TTC549 (cell line): ENCODE measurements around the gene KCTD11.
"Not testable (repeated sequence)": the region's sequence is repeated elsewhere in the genome, so short reads cannot be mapped to it uniquely, and the experiment has no call there.

Experiments
- FAIRE-seq: peaks from 2 replicates; lab custom pipeline; 2012; peaks lifted over from hg19 to GRCh38; lab: Jason Lieb, UNC

Gene KCTD11

DNA sequence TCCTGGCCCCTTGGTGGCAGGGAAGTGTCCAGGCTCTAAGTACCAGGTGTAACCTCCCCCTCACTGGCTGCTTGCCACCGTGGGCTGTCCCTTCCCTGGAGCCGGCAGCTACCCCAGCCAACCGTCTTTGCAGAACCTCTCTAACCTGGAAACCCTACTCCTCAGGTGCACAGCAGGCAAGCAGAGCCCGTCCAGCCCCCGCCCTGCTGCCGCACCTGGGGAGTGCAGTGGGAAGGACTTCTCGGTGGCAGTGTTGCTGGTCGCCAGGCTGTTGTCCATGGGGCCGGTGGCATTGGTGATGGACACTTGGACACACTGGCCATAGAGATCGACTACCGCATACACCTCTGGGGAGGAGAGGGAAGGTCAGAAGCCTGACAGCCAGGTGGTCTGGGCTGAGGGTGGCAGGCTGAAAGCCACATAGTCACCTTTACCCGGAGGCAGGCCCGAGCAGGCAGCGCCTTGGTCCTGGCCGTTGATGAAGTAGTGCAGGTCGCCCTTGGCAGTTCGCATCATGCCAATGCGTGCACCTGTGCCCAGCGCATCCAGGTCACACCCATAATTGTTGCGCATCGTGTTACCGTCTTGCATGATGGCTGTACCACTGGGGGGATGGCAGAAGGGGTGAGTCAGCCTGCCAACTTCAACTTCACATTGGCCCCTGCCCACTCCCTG, 29.3 kb upstream of the KCTD11 start:
- no peak for FAIRE-seq

DNA sequence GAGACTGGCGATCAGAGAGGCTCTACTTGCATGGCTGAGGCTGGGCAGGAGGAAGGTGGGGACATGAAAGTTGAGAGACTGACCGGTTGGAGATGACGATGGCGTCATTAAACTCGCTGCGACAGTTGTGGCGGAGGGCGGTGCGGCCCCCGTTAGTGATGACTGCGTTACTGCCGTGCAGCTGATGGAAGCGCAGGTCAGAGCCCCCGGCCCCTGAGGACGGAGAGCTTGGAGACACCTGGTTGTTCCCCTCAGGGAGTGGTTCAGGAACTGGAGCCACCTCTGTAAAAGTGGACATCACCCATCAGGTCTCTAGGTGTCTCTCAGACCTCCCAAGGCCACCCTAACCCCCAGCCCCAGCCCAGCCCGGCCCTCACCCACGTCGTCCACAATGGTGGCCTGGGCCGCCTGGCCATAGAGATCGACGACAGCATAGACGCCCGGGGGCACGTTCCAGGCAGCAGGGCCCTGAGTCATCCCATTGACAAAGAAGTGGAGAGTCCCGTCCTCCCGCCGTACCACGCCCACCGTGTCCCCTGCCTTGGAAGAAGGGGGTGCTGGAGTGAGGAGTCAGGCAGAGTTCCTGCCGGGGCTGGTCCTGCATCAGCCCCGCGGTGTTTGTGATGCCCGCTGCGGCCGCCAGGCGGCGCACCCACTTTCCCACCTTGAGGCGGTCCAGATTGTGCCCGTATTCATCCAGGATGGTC, 28.1 kb upstream of the KCTD11 start:
- no peak for FAIRE-seq

DNA sequence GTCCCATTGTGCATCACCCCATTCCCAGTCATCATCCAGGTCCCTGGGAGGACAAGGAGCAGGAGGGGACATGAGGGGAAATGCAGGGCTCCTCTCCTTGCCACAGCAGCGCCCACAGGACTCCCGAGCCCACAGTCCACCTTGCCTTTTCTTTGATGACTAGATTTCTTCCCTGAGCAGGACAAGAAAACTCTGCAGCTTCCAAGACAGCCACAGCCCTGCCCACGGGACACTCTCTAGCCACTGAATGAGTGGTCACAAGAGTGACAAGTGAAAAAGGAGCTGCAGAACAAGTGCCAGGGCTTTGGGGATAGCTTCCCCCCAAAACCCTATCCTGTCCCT, 27.6 kb upstream of the KCTD11 start:
- no peak for FAIRE-seq

DNA sequence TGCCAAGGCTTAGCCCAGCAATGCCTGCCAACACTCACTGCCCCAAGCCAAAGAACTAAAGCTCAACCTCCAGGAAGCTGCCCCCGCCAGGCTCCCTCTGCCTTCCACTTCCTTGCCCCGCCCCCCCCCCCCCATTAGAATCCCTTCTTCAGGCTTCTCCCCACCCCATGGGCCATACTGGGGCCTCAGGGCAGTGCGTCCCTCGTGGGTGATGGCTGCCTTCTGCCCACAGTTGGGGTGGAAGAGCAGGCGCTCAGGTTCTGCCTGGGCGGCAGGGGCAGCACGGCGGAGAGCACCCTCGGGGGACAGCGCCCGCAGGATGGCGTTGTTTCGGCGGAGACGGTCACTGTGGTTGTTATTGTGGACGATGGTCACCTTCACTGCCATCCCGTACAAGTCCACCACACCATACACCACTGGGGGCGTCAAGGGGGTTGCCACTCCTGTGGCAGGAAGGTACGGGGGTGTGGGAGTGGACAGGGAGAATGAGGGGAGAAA, 26.9 kb upstream of the KCTD11 start:
- no peak for FAIRE-seq

DNA sequence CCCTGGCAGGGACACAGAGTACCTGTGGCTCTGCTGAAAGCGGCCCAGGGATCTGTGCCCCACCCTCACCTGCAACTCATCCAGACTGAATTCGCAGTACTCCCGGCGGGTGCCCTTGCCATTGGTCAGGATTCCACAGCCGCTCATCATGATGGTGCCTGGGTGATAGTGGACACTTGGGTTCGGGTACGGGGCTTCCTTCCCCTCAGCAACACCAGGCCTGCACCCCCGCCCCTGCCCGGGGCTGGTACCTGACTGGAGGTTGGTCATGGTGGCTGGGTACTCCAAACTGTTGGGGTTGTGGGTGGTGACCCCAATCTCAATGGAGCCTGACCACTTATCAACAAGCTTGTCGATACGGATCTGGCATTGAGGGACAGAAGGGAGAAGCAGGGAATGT, 25.8 kb upstream of the KCTD11 start:
- no peak for FAIRE-seq

DNA sequence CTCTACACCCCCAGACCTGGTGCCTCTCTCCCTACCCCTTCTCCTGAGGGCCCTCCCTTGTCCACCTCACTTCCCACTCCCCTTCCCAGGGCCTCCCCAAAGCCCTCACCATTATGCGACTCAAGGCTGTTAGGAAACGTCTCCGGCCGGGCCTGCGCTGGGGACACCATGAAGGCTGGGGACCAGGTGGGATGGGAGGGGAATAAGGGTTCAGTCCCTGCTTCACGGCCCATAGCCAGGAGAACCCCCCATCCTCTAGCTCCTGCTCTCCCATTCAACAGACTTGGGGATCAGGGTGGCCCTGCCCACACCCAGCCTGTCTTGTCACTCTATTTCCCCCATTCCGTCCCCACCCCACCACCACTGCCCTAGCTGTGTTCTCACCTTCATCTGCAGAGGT, 24.9 kb upstream of the KCTD11 start:
- no peak for FAIRE-seq

DNA sequence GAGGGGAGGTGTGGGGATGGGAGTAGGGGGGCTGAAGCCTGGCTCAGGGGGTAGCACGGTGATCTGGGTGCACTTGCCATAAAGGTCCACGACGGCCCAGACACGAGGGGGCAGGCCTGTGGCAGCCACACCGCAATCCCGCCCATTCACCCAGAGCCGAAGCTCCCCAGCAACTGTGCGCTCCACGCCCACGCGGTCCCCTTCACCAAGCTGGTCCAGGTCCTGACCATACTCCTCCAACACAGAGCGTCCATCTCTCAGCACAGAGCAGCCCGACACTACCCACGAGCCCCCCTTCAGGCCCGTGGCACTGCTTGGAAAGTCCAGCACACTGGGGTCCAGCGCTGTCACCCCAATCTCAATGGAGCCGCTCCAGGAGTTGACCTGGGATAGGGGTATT, 24.5 kb upstream of the KCTD11 start:
- no peak for FAIRE-seq

DNA sequence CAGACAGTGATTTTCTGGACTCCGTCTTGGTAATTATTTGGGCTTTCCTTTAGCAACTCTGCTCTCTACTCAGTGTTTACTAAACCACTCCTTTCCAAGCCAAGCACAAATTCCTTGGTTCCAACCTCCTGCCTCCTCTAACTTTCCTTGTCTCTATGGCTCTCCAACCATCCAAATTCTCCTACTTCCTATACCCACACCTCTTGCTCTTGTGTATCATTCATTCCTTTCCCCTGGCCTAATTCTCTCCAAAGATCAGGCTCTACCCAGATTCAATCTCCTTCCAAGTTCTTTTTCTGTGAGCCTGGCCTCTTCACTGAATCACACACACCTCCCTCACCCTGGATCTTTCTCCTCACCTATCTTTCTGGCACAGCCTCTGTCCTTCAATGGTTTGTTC, 24.0 kb upstream of the KCTD11 start:
- FAIRE-seq = no peak

DNA sequence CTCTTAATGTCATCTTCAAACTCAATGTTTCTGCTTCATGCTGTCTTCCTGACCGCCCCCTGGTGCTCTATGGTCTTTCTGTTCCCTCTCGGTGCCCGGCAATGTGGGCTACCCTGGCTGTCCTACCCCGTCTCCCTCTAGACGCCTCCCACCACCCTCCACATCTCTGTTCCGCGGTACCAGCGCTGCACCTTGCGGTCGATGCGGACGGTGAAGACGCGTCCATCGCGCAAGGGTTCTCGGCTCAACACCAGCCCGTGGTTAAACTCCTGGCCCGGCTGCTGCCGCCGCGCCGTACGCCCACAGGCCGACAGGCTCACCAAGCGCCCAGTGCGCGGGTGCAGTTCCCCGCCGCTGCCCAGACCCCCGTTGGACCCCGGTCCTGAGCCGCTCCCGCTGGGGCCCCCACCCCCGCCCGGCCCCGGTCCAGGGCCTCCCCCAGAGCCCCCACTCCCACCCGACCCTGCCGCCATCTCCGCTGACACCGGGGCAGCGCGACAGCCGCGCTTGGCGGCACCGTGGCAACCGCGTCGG, 23.1 kb upstream of the KCTD11 start, which contains the start of gene NEURL4:
Gene NEURL4 (minus strand): TSS at position 496 of the 534 bp plus-strand sequence. CDS start 23 bp downstream, at position 473.
- FAIRE-seq = no peak

DNA sequence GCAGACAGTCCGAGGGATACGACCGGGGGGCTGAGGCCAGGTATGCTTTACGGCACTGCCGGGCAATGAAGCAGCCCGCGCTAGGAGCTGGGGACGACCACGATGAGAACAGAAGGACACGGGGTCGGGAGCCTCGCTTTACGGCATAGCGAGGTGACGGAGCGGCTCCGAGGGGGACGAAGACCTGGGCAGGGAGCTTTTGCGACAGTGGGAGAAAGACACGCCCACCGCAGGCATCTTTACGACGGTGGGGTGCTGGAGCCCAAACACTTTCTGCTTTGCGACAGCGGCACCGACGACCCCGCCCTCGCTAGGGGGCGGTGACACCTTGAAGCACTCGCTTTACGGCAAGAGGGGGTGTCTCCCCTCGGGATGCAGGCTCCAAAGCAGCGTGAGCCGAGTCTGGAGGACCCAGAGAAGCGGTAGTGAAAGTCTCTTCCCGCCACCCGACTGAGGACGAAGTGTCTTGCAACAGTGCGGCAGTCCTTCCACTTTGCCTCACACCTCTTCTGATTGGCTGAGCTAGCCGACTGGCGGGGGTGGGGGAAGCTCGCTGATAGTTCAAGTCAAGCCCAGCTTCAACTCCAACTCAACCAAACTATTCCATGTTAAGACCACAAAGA, 22.5 kb upstream of the KCTD11 start:
- peak; percentile 88 for FAIRE-seq

DNA sequence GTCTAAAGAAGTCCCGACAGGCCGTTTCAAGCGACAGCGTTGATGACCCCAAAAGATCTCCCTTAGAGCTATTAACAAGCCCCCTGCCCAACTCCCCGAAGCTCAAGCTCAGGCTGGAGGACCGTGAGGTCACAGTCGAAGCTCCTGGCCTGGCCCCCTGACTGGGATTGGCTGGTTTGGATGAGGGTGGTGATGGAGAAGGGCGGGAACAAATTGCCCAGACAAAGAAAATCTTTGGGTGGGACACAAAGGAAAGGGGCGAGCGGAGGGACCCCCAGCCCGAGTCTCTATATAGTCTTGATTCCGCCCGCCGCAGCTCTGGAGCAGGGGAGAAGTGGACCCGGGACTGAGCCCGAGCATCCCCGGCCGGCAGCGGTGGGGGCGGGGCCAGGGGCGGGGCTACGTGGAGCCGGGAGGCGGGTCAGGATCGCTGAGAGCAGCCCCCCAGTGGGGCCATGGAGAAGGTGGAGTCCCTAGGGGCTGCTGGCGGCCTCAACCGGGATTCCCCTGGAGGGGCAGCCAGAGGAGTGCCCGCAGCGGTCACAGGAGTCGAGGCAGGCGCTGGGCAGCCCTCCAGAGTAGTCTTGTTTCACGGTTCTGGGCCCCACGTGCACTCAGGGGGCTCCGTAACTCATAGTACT, 21.8 kb upstream of the KCTD11 start:
- no peak for FAIRE-seq

DNA sequence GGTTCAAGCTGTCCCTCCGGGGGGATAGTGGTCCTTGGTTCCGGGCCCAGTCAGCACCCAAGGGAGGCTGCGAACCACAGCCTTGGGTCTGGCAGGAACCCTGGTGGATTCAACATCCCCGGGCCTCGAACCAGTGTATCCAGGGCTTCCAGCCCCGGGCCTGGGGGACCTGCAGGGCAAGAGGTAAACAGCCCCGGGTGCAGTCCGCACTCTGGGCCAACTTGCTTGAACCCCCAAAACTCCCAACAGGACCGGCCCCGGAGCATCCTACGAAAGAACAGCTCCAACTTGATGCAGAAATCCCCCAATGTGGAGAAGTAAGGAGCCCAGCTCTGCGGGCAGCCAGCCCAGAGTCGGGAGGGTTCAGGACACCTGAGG, 21.3 kb upstream of the KCTD11 start:
- no peak for FAIRE-seq

DNA sequence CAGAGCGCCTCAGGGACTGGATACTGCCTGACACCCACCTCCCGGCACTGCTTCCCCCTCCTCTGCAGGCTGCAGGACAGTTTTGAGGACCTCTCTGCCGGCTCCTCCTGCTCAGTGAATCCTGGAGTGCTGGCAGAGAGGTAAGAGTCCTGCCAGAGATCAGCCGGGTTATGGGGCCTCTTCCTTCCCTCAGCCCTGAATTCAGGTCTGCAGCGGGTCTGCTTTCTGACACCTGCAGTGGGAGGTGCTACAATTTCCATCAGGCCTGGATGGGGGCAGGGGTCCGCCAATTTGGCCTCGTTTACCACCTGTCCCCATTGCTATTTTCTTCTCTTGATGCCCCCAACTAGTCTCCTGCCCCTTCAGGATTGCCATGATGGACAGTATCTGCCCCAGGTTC, 19.9 kb upstream of the KCTD11 start:
- no peak for FAIRE-seq

DNA sequence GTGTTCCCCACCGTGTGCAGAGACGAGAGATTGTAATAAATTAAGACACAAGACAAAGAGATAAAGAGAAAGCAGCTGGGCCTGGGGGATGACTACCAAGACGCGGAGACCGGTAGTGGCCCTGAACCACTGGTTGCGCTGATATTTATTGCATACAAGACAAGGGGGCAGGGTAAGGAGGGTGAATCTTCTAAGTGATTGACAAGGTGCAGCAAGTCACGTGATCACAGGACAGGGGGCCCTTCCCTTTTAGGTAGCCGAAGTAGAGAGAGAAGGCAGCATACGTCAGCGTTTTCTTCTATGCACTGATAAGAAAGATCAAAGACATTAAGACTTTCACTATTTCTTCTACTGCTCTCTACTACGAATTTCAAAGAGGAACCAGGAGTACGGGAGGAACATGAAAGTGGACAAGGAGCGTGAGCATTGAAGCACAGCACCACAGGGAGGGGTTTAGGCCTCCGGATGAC, 19.3 kb upstream of the KCTD11 start:
- FAIRE-seq = not testable (repeated sequence)

DNA sequence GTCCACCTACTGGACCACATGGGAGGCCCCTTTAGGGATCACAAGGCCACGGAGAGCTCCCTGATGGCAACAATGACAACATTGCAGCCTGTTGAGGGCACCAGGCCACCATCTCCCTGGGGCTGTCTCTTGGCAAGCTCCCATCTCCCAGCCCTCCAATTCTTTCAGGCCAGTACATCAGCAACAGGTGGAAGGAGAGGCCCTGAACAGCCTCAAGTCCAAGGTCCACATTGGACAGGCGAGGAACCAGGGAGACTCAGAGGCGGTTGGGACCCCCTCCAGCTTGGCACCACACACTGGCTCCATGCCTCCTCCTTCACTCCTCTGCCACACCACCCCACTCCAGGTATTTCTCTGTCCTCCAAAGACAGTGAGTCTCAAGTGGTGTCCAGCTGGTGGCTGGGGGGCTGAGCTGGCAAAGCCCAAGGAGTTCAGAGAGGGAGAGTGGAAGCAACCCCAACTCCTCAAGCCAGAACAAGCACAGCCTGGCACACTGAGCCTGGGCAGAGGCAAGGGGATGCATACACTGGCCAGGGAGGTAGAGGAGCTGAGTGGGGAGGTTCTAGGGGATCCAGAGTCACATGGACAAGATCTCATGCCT, 16.9 kb upstream of the KCTD11 start:
- FAIRE-seq = no peak

DNA sequence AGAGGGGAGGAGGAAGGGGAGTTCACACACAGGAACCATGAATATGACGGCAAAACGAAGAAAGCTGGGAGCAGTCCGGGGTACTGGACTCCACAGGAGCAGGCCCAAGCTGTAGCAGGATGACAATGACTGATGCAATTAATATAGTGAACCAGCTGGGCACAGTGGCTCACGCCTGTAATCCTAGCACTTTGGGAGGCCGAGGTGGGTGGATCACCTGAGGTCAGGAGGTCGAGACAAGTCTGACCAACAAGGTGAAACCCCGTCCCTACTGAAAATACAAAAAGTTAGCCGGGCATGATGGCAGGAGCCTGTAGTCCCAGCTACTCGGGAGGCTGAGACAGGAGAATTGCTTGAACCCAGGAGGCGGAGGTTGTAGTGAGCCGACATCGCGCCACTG, 16.2 kb upstream of the KCTD11 start:
- not testable (repeated sequence) for FAIRE-seq

DNA sequence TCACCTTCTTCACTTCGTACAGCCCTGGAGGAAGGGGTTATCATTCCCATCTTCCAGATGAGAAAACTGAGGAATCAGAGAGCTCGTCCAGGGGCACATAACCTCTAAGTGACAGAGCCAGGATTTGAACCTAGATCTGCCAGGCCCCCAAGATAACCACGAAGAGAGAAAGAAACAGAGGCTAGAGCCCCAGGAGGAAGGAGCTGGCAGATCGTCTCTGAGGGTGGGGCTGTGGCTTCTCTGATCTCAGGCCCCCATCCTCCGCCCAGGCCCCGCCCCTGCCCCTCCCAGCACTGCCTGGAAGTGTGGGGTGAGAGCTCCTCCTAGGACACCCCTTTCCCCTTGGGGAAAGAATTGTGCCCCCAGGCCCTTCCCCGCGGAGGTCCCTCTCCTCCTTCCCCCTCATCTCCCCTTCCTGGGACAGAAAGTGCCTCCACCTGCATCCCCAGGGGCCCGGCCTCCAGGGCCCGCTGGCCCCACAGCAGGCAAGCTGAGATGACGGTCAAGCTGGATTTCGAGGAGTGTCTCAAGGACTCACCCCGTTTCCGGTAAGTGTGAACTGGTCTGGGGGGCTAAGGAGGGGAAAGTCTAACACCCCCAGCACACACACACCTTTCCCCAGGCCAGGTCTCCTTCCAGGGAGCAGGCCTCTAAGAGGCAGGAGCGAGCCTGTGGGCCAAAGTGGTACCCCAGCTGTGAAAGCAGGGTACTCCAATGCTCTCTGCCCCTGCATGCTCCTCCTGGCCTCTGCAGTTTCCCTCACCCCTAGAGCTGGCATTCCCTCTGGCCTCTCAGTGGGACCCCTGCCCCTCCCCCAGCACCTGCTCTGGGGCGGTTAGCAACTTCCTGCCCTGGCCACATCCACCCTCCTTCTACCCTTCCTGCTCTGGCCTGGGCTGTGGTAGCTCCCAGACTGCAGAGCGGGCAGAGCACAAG, 15.5 kb upstream of the KCTD11 start, which contains the start of gene ACAP1:
Gene ACAP1 (plus strand): TSS at position 290 of the 936 bp plus-strand sequence. CDS start 206 bp downstream, at position 496.
- FAIRE-seq = no peak

DNA sequence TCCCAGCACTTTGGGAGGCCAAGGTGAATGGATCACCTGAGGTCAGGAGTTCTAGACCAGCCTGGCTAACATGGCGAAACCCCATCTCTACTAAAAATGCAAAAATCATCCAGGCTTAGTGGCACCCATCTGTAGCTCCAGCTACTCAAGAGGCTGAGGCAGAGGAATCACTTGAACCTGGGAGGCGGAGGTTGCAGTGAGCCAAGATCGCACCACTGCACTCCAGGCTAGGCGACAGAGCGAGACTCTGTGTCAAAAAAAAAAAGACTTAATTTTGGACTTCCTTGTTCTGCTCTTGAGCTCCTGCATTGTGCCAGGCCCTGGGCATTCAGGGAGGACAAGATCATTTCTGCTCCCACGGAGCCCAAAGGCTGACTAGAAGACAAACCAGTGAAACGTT, 14.4 kb upstream of the KCTD11 start:
- not testable (repeated sequence) for FAIRE-seq

DNA sequence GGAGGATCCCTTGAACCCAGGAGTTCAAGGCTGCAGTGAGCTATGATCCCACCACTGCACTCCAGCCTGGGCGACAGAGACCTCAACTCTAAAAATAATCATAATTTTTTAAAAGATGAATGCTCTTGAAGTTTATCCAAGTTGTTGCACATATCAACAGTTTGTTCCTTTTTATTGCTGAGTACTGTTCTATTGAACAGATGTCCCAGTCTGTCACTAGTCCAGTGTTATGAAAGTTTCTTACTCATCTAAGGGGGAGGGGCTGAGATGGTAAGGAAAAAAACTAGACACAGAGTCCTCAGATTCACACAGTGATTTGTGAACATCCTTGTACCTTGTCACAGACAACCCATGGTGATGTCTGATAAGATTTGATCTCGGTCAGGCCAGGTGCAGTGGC, 11.8 kb upstream of the KCTD11 start:
- no peak for FAIRE-seq

DNA sequence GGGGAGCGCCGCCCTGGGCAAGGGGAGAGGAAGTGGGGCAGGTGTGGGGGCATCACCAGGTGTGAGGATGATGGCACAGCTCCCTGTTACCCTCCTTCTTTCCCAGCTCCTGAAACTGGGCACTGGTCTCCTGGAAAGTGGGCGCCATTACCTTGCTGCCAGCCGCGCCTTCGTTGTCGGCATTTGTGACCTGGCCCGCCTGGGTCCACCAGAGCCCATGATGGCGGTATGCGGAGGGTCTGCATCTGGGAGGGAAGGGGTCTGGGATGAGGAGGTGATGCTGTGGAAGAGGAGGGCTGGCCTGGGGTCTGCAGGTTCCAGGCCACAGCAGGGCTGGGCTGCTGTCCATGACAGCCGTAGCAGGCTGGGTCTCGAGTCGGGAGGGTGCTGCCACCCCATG, 10.1 kb upstream of the KCTD11 start:
- no peak for FAIRE-seq

DNA sequence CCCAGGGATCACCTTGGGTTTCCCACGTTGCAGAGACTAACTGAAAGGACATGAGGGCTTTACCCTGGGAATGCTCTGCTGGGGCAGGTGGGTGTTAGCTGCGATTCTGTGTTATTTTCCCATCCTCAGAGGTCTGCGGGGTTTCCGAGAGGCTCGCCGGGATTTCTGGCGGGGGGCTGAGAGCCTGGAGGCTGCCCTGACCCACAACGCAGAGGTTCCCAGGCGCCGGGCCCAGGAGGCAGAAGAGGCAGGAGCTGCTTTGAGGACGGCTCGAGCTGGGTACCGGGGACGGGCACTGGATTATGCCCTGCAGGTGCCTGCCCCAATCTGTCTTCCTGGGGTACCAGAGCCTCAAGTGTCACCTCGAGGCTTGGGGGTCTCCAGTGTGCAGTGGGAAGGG, 8.7 kb upstream of the KCTD11 start:
- no peak for FAIRE-seq
